Hepatocyte (in vitro differentiated cells): ENCODE data around the gene PIGQ. TPM values are rescaled to one million over a fixed set of nuclear protein-coding genes. Genes with fewer than 3 reads are reported as not detected.

Experiments
- DNase-seq: peaks from one replicate; pipeline ENCODE4 v3.0.0-alpha.2; 2016; ENCODE audit warnings: low spot score
- H2AFZ ChIP-seq: fragments of 200-600 bp; sonication (generic); 2 replicates; pipeline ENCODE4 v1.6.0; 2016; ENCODE audit warnings: antibody characterized with exemption, mild to moderate bottlenecking
- H3K27ac ChIP-seq: fragments of 200-600 bp; sonication (generic); 2 replicates; pipeline ENCODE4 v1.5.1; 2016; ENCODE audit warnings: mild to moderate bottlenecking
- H3K27me3 ChIP-seq: fragments of 200-600 bp; sonication (generic); 2 replicates; pipeline ENCODE4 v1.6.1; 2016
- H3K36me3 ChIP-seq: fragments of 200-600 bp; sonication (generic); replicated peaks from 2 replicates; pipeline ENCODE4 v1.5.1; 2016; ENCODE audit warnings: low read depth; ENCODE audit not compliant: insufficient read depth
- H3K4me1 ChIP-seq: fragments of 200-600 bp; sonication (generic); 2 replicates; pipeline ENCODE4 v1.5.1; 2016; ENCODE audit warnings: mild to moderate bottlenecking, moderate library complexity; ENCODE audit not compliant: insufficient read depth
- H3K4me2 ChIP-seq: fragments of 200-600 bp; sonication (generic); 2 replicates; pipeline ENCODE4 v1.6.0; 2016
- H3K4me3 ChIP-seq: fragments of 200-600 bp; sonication (generic); 2 replicates; pipeline ENCODE4 v1.5.1; 2016; ENCODE audit warnings: mild to moderate bottlenecking
- H3K79me2 ChIP-seq: fragments of 200-600 bp; sonication (generic); 2 replicates; pipeline ENCODE4 v1.6.0; 2017; ENCODE audit warnings: mild to moderate bottlenecking
- H3K9me2 ChIP-seq: fragments of 200-600 bp; sonication (generic); replicated peaks from 2 replicates; pipeline ENCODE4 v1.6.0; 2017; ENCODE audit warnings: mild to moderate bottlenecking; ENCODE audit not compliant: insufficient read depth
- H3K9me3 ChIP-seq: fragments of 200-600 bp; sonication (generic); 2 replicates; pipeline ENCODE4 v1.5.1; 2016; ENCODE audit warnings: low read depth, mild to moderate bottlenecking
- H4K20me1 ChIP-seq: fragments of 200-600 bp; sonication (generic); 2 replicates; pipeline ENCODE4 v1.6.0; 2016; ENCODE audit warnings: mild to moderate bottlenecking; ENCODE audit not compliant: insufficient read depth, poor library complexity, severe bottlenecking
- EZH2 ChIP-seq: fragments of 200-600 bp; sonication (generic); IDR thresholded peaks from 2 replicates; pipeline ENCODE4 v1.6.1; 2016; ENCODE audit warnings: antibody characterized with exemption, mild to moderate bottlenecking, borderline replicate concordance
- EZH2phosphoT487 ChIP-seq: fragments of 200-600 bp; sonication (generic); IDR thresholded peaks from one replicate; pipeline ENCODE4 v1.6.1; 2018; ENCODE audit warnings: antibody characterized with exemption, mild to moderate bottlenecking, low read depth, moderate library complexity; ENCODE audit not compliant: unreplicated experiment, severe bottlenecking
- WGBS: methylation state at CpG from one replicate; pipeline ENCODE4 v1.1.6; 2016; ENCODE audit warnings: low lambda C conversion rate; ENCODE audit errors: missing lambda C conversion rate; 5-methylcytosine and 5-hydroxymethylcytosine counted together
- polyA plus RNA-seq: library from polyadenylated mRNA; unstranded; fragments of >200 nt; fragmentation: Nextera tagmentation; extraction: Ambion mirVana; gene quantifications from 2 replicates; pipeline ENCODE4 v1.2.1, GENCODE V29; 2016
- total RNA-seq: library from RNA; depleted of rRNA; stranded (reverse); fragments of >200 nt; gene quantifications from 2 replicates; pipeline ENCODE4 v1.2.3, GENCODE V29; 2014
- TF ChIP-seq, protein P1 (sequence below): fragments of 200-600 bp; sonication (generic); IDR thresholded peaks from 2 replicates; pipeline ENCODE4 v1.5.1; 2016; ENCODE audit warnings: antibody characterized with exemption, mild to moderate bottlenecking; ENCODE audit not compliant: poor library complexity

The PIGQ gene
- total and polyA plus RNA-seq, 2 experiments from 2014 or later = 30.0 to 58.6 TPM

DNA sequence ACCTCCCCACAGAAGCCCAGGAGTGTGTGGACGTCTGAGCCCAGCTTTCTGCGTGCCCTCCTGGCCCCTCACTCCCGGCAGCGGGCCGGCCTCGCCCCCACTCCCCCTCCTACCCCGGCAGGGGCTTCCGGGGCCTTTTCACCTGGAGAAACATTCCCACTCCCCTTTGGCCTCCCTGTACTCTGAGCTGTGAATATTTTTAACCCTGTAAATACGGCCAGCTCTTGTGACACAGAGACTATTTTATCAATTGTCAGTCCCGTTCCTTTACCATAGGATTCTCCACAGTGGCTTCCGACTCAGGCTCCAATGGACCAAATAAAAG is 15.5 kb upstream of the PIGQ start:
- peaks cover 11% of the 10 kb centered on the region for H3K27me3 ChIP-seq
- H3K9me3 ChIP-seq = no peaks in the 10 kb centered on the region
- H2AFZ ChIP-seq = no peak overlapping the region
- H3K27ac ChIP-seq = no peak overlapping the region
- WGBS = 88% methylated on average over 11 of the region's 11 CpGs
- H3K79me2 ChIP-seq = no peaks in the 10 kb centered on the region
- no peak for TF ChIP-seq EZH2phosphoT487
- TF ChIP-seq, protein P1, sequence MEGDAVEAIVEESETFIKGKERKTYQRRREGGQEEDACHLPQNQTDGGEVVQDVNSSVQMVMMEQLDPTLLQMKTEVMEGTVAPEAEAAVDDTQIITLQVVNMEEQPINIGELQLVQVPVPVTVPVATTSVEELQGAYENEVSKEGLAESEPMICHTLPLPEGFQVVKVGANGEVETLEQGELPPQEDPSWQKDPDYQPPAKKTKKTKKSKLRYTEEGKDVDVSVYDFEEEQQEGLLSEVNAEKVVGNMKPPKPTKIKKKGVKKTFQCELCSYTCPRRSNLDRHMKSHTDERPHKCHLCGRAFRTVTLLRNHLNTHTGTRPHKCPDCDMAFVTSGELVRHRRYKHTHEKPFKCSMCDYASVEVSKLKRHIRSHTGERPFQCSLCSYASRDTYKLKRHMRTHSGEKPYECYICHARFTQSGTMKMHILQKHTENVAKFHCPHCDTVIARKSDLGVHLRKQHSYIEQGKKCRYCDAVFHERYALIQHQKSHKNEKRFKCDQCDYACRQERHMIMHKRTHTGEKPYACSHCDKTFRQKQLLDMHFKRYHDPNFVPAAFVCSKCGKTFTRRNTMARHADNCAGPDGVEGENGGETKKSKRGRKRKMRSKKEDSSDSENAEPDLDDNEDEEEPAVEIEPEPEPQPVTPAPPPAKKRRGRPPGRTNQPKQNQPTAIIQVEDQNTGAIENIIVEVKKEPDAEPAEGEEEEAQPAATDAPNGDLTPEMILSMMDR = no peak
- no peak for TF ChIP-seq EZH2
- no peaks in the 10 kb centered on the region for H3K4me1 ChIP-seq
- no peak for DNase-seq
- no peaks in the 10 kb centered on the region for H3K9me2 ChIP-seq
- H3K36me3 ChIP-seq = no peaks in the 10 kb centered on the region
- no peak overlapping the region for H3K4me3 ChIP-seq
- H3K4me2 ChIP-seq = no peak overlapping the region
- H4K20me1 ChIP-seq = no peaks in the 10 kb centered on the region

DNA sequence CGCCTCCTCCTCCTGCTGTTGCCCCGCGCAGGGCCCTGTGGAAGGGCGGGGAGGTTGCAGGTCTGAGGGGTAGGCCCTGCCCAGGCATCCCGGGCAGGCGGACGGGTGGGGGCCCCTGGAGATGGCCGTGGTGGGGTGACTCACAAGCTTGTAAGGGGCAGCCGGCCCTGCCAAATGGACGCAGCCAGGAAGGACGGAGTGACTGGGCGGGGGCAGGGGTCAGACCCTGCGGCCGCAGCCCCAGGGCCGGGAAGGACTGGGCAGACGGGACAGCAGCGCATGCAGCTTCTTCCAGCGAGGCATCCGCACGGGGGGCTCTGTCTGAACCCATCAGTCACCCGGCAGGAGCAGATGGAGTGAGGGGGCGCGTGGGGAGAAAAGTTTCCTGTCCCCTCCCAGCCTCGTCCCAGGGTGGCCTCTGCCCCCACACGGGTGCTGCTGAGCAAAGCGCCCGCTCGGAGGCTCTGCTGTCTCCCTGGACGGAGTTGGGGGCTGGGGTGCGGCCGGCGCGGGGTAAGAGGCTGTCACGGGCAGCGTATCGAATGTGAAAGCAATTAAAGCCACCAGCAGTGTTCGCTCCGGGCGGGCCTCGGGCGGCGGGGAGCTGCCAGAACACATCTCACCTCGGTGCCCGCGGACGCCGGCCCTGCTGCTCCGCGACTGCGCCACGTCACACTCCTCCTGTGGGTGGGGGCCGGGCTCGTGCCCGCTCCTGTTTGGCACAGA is 15.0 kb upstream of the PIGQ start:
- TF ChIP-seq, protein P1 = no peak
- no peak for TF ChIP-seq EZH2
- TF ChIP-seq EZH2phosphoT487 = no peak
- Histone ChIP-seq H3K36me3 (no peaks in the 10 kb centered on the region), H3K9me3 (no peaks in the 10 kb centered on the region), H3K4me2 (no peak overlapping the region), H3K4me3 (no peak overlapping the region), H4K20me1 (no peaks in the 10 kb centered on the region), H3K79me2 (no peaks in the 10 kb centered on the region), H2AFZ (no peak overlapping the region), H3K27ac (no peak overlapping the region), H3K27me3 (peaks cover 17% of the 10 kb centered on the region), H3K9me2 (no peaks in the 10 kb centered on the region), H3K4me1 (no peaks in the 10 kb centered on the region)
- no peak for DNase-seq
- 88% methylated on average over 26 of the region's 54 CpGs for WGBS

DNA sequence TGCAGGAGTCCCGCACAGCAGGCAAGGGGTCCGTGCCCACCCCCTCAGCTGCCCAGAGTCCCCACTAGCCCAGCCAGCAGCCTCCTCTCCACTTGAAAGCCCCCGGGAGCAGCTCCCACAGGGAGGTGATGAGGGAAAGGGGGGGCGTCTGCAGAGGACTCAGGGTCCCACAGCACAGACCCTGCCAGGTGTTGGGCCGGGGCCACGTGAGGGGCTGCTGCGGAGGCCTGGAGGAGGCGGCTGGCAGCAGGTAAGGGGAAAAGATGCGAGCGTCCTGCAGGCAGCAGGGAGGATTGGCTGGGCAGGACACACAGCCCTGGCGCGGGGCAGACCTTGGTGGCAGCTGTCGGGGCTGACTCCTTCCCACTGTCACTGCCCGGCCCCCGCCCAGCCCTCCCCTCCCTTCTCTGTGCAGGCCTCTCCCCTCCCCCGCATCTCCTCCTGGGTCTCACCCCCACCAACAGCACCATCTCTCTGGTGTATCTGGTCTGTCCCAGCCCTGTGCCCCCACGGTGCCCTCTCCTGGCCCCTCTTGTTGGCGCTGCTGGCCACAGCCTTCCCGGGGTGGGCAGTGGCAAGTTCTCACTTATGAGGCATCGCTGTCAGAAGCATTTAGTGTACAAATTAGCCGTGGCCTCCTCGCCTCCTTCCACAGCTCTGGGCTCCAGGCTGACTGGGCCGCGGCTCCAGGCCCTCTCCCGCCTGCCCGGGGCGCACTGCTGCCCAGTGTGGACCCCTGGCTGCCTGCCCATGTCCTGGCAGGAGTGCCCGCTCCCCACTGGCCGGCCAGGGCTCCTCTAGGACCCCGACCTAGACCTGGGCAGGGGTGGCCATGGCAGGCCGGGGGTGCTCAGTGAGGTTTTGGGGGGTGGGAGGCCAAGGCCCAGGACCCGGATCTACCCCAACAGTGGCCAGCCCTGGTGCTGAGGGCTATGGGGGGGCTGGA is 14.0 kb upstream of the PIGQ start:
- Histone ChIP-seq H3K27me3 (peaks cover 19% of the 10 kb centered on the region), H4K20me1 (no peaks in the 10 kb centered on the region), H3K4me2 (no peak overlapping the region), H3K9me2 (no peaks in the 10 kb centered on the region), H3K79me2 (no peaks in the 10 kb centered on the region), H3K27ac (no peak overlapping the region), H3K9me3 (no peaks in the 10 kb centered on the region), H3K4me3 (no peak overlapping the region), H3K36me3 (no peaks in the 10 kb centered on the region), H3K4me1 (no peaks in the 10 kb centered on the region), H2AFZ (no peak overlapping the region)
- WGBS = 89% methylated on average over 16 of the region's 32 CpGs
- TF ChIP-seq EZH2phosphoT487 = no peak
- TF ChIP-seq, protein P1 = no peak
- TF ChIP-seq EZH2 = no peak
- no peak for DNase-seq
